Hematopoietic multipotent progenitor cell treated with erythropoietin and hydrocortisone succinate and interleukin-3 and kit ligand, for 15 days (in vitro differentiated cells): Measurements from ENCODE around the gene GNB3.
"Not testable (repeated sequence)": the region's sequence is repeated elsewhere in the genome, so short reads cannot be mapped to it uniquely, and the experiment has no call there.

Experiments
- DNase-seq: peaks from one replicate; pipeline ENCODE4 v3.0.0-alpha.2; 2015; ENCODE audit warnings: low spot score

The GNB3 gene

GRCh38 chr12:6883683-6884082 is 43.0 kb downstream of the GNB3 start:
- DNase-seq = no peak

DNA sequence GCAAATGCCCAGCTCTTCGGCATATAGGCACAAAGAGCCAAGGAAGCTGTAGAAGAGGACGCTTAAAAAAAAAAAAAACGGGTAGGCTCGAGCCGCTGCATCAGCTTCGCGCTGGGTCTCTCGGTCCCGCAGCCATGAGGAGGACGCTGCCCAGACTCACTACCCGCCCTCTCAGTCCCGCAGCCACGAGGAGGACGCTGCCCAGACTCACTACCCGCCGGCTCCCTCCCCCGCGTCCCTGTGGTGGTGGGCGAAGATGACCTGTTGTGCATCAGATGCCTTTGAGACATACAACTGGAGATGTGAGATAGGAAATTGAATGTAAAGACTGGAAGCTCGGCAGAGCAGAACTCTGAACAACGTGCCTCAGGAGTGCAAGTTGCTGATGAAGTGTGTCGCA is 43.8 kb downstream of the GNB3 start:
- DNase-seq = no peak

GRCh38 chr12:6886206-6886999 is 45.7 kb downstream of the GNB3 start:
- DNase-seq = not testable (repeated sequence)

DNA sequence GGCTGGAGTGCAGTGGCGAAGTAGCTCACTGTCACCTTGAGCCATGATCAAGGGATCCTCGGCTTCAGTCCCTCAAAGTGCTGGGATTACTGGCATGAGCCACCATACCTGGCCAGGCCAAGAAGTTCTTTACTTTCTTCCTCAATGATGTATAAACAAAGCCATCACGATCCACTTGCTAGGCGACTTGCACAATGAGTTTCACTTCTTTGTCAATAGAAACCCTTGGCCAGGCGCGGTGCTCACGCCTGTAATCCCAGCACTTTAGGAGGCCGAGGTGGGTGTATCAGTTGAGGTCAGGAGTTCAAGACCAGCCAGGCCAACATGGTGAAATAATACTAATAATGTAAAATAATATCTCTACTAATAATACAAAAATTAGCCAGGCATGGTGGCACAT is 46.7 kb downstream of the GNB3 start:
- no peak for DNase-seq

- no peak for DNase-seq
These were observed 47.6 kb downstream of the GNB3 start for GRCh38 chr12:6888360-6888759.

- not testable (repeated sequence) for DNase-seq
These were observed 48.1 kb downstream of the GNB3 start for GRCh38 chr12:6888794-6889193.

- not testable (repeated sequence) for DNase-seq
These were observed 49.2 kb downstream of the GNB3 start for GRCh38 chr12:6889775-6890573.

DNA sequence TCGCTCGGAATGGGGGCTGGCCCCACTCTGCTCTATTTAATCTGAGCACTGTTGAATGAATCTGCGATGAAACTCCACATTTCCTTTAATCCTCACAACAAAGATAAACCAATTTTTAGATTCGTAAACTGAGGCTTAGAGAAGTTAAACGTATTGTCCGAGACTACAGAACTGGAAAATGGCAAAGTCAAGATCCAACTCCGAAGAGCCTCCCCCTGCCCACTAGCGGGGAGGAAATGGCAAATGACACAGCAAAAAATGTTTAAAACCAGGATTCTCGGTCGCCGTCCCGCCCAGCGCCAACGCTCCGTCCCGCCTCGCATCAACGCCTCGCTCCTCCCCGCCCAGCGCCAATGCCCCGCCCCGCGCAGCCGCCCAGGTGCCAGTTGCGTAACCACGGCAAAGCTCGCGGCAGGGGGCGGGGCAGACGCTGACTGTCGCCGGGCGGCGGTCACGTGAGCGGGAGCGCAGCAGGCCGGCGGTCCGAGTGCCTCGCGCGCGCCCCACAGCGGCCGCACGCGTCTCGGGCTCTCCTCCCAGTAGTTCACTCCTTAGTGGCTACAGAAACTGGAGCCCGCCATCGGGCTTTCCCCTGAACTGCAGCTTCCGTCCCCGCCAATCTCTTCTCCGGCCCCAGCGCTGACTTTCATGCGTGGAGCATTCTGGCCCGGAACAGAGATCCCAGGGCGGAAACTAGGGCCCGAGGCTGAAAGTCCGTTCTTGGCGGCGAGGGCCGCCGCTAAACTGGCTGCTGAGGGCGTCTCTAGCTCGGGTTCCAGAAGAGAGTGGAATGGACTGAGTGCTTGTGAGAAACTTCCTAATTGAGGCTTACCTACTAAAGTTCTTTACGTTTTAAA is 50.3 kb downstream of the GNB3 start:
- DNase-seq = peak; percentile 99

DNA sequence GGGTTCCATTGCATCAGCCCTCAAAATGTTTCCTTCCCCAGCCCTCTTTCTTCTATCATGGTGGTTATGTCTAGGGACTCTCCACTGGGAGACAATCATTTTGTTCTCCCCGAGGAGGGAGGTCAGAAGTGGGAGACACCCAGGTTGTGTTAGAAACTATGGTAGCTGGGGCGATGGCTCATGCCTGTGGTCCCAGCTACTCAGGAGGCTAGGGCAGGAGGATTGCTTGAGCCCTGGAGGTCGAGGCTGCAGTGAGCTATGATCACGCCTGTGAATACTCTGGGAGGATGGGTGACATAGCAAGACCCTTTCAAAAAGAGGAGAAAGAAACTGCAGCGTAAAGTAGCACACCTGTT is 50.9 kb downstream of the GNB3 start:
- no peak for DNase-seq

DNA sequence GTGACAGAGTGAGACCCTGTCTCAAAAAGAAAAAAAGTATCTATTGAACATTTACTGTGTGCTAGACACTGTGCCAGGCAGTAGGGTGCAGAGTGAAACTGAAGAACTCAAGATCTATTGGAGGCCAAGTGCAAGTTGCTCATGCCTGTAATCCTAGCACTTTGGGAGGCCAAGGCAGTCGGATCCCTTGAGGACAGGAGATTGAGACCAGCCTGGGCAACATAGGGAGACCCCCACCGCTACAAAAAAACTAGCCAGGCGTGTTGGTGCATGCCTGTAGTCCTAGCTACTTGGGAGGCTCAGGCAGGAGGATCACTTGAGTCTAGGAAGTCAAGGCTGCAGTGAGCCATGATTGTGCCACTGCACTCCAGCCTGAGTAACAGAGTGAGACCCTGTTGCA is 52.0 kb downstream of the GNB3 start:
- DNase-seq = not testable (repeated sequence)

- no peak for DNase-seq
These were observed 53.6 kb downstream of the GNB3 start for GRCh38 chr12:6894321-6894720.
